ENCODE results near the gene COBL.

DNA sequence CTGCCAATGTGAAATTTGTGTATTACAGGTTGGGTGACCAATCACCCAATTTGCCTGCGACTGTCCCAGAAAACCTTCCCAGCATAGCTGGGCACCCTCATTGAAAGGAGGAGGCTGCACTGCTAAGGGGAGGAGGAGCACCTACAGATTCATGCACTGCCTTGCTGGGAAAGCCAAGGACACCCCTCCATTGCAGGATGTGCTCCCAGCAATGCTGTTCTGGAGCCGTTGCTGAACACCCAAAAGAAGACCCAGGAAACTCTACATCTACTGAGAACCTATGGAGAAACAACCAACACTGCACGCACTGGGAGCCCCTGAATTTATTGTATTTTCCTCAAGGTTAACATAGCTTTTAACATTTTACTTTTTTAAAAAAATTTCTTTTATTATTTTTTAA, 295.7 kb downstream of the COBL start:
- TF ChIP-seq POLR2A (IDR thresholded peaks at IDR 0.05), result no peak
- no peak for TF ChIP-seq POLR2AphosphoS5 (IDR thresholded peaks at IDR 0.05)
- TF ChIP-seq, protein P1, sequence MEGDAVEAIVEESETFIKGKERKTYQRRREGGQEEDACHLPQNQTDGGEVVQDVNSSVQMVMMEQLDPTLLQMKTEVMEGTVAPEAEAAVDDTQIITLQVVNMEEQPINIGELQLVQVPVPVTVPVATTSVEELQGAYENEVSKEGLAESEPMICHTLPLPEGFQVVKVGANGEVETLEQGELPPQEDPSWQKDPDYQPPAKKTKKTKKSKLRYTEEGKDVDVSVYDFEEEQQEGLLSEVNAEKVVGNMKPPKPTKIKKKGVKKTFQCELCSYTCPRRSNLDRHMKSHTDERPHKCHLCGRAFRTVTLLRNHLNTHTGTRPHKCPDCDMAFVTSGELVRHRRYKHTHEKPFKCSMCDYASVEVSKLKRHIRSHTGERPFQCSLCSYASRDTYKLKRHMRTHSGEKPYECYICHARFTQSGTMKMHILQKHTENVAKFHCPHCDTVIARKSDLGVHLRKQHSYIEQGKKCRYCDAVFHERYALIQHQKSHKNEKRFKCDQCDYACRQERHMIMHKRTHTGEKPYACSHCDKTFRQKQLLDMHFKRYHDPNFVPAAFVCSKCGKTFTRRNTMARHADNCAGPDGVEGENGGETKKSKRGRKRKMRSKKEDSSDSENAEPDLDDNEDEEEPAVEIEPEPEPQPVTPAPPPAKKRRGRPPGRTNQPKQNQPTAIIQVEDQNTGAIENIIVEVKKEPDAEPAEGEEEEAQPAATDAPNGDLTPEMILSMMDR (IDR thresholded peaks at IDR 0.05), result no peak
- TF ChIP-seq EP300 (IDR thresholded peaks at IDR 0.05; ENCODE audit: low read depth), result no peak

All from transverse colon (tissue), 4 donors.